Measurements from ENCODE around the gene OR52I2.

OR52I2 gene

DNA sequence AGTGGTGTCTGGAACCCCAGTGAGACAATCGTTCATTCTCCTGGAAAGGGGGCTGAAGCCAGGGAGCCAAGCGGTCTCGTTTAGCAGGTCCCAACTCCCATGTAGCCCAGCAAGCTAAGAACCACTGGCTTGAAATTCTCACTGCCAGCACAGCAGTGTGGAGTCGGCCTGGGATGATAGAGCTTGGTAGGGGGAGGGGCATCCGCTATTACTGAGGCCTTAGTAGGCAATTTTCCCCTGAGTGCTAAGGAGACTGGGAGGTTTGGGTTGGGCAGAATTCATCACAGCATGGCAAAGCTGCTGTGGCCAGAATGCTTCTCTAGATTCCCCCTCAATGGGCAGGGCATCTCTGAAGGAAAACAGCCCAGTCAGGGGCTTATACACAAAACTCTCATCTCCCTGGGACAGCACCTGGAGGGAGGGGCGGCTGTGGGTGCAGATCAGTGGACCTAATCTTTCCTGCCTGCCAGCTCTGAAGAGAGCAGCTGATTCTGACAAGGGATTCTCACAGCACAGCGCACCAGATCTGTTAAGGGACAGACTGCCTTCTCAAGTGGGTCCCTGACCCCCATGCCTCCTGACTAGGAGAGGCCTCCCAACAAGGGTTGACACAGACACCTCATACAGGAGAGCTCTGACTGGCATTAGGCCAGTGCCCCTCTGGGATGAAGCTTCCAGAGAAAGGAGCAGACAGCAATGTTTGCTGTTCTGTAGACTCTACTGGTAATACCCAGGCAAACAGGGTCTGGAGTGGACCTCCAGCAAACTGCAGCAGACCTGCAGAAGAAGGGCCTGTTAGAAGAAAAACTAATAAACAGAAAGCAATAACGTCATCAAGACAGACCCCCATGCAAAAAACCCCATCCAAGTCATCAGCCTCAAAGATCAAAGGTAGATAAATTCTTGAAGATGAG, 21.8 kb upstream of the OR52I2 start:
- Histone ChIP-seq H3K4ac (ENCODE audit: low read length) (no peak overlapping the region), H3K27me3 (ENCODE audit: control insufficient read depth in 3 of 3, insufficient read depth in 3 of 3, low read depth in 1 of 3, low read length in 3 of 3) (no peaks in the 10 kb centered on the region), H3K79me1 (ENCODE audit: low read depth, low read length) (no peaks in the 10 kb centered on the region), H2BK15ac (ENCODE audit: low read length) (no peak overlapping the region), H2BK5ac (ENCODE audit: low read length) (no peak overlapping the region), H3K23ac (ENCODE audit: low read depth, low read length, poor library complexity) (no peak overlapping the region), H4K91ac (ENCODE audit: low read depth, low read length, poor library complexity) (no peak overlapping the region), H3K36me3 (replicated peaks in 1 of 2; ENCODE audit: control insufficient read depth in 2 of 2, insufficient read depth in 2 of 2, low read length in 2 of 2) (no peaks in the 10 kb centered on the region), H3K4me2 (ENCODE audit: insufficient read depth, low read length, poor library complexity, severe bottlenecking) (no peak overlapping the region), H2BK120ac (ENCODE audit: low read depth, low read length) (no peak overlapping the region), H3K14ac (ENCODE audit: low read length) (no peak overlapping the region), H3K4me1 (ENCODE audit: control insufficient read depth in 2 of 2, insufficient read depth in 1 of 2, low read depth in 1 of 2, low read length in 2 of 2) (no peaks in the 10 kb centered on the region), H3K18ac (ENCODE audit: low read length) (no peak overlapping the region), H3K9me3 (replicated peaks in 1 of 2; ENCODE audit: control insufficient read depth in 2 of 2, insufficient read depth in 1 of 2, low read depth in 1 of 2, low read length in 2 of 2) (no peaks in the 10 kb centered on the region), H3K4me3 (ENCODE audit: low read length in 2 of 2) (no peak overlapping the region), H3K9ac (ENCODE audit: low read depth, low read length, poor library complexity) (no peak overlapping the region), H3K27ac (replicated peaks; ENCODE audit: low read length) (no peak overlapping the region), H2AFZ (ENCODE audit: low read length) (no peak overlapping the region), H4K8ac (ENCODE audit: low read depth, low read length) (no peak overlapping the region), H2BK12ac (ENCODE audit: low read length) (no peak overlapping the region), H2AK5ac (ENCODE audit: low read depth, low read length) (no peak overlapping the region)
- no peak for DNase-seq (ENCODE audit: low spot score)
- no CpG with 5 or more reads among the region's 8 CpGs for WGBS, 2 donors (ENCODE audit: extremely low coverage in 2 of 2, insufficient read length in 2 of 2, insufficient replicate concordance in 1 of 2)

GRCh38 chr11:4560467-4560866, 21.1 kb upstream of the OR52I2 start:
- DNase-seq (ENCODE audit: low spot score), result no peak
- H3K9me3 ChIP-seq (replicated peaks in 1 of 2; ENCODE audit: control insufficient read depth in 2 of 2, insufficient read depth in 1 of 2, low read depth in 1 of 2, low read length in 2 of 2), result no peaks in the 10 kb centered on the region
- H3K18ac ChIP-seq (ENCODE audit: low read length), result no peak overlapping the region
- H4K8ac ChIP-seq (ENCODE audit: low read depth, low read length), result no peak overlapping the region
- H3K9ac ChIP-seq (ENCODE audit: low read depth, low read length, poor library complexity), result no peak overlapping the region
- no peak overlapping the region for H3K14ac ChIP-seq (ENCODE audit: low read length)
- H3K23ac ChIP-seq (ENCODE audit: low read depth, low read length, poor library complexity), result no peak overlapping the region
- H3K4ac ChIP-seq (ENCODE audit: low read length), result no peak overlapping the region
- H3K36me3 ChIP-seq (replicated peaks in 1 of 2; ENCODE audit: control insufficient read depth in 2 of 2, insufficient read depth in 2 of 2, low read length in 2 of 2), result no peaks in the 10 kb centered on the region
- no CpG with 5 or more reads among the region's 1 CpG for WGBS, 2 donors (ENCODE audit: extremely low coverage in 2 of 2, insufficient read length in 2 of 2, insufficient replicate concordance in 1 of 2)
- no peak overlapping the region for H3K27ac ChIP-seq (replicated peaks; ENCODE audit: low read length)
- H3K27me3 ChIP-seq (ENCODE audit: control insufficient read depth in 3 of 3, insufficient read depth in 3 of 3, low read depth in 1 of 3, low read length in 3 of 3), result no peaks in the 10 kb centered on the region
- H3K4me3 ChIP-seq (ENCODE audit: low read length in 2 of 2), result no peak overlapping the region
- H2AFZ ChIP-seq (ENCODE audit: low read length), result no peak overlapping the region
- no peak overlapping the region for H4K91ac ChIP-seq (ENCODE audit: low read depth, low read length, poor library complexity)
- no peak overlapping the region for H2BK5ac ChIP-seq (ENCODE audit: low read length)
- no peak overlapping the region for H2AK5ac ChIP-seq (ENCODE audit: low read depth, low read length)
- no peak overlapping the region for H2BK15ac ChIP-seq (ENCODE audit: low read length)
- no peaks in the 10 kb centered on the region for H3K4me1 ChIP-seq (ENCODE audit: control insufficient read depth in 2 of 2, insufficient read depth in 1 of 2, low read depth in 1 of 2, low read length in 2 of 2)
- H2BK12ac ChIP-seq (ENCODE audit: low read length), result no peak overlapping the region
- no peak overlapping the region for H2BK120ac ChIP-seq (ENCODE audit: low read depth, low read length)
- no peak overlapping the region for H3K4me2 ChIP-seq (ENCODE audit: insufficient read depth, low read length, poor library complexity, severe bottlenecking)
- H3K79me1 ChIP-seq (ENCODE audit: low read depth, low read length), result no peaks in the 10 kb centered on the region

- Histone ChIP-seq H3K4ac (ENCODE audit: low read length) (no peak overlapping the region), H2AK5ac (ENCODE audit: low read depth, low read length) (no peak overlapping the region), H2BK12ac (ENCODE audit: low read length) (no peak overlapping the region), H3K9me3 (replicated peaks in 1 of 2; ENCODE audit: control insufficient read depth in 2 of 2, insufficient read depth in 1 of 2, low read depth in 1 of 2, low read length in 2 of 2) (peaks cover 0 to 3% of the 10 kb centered on the region in 2 donors), H2AFZ (ENCODE audit: low read length) (no peak overlapping the region), H3K4me1 (ENCODE audit: control insufficient read depth in 2 of 2, insufficient read depth in 1 of 2, low read depth in 1 of 2, low read length in 2 of 2) (no peaks in the 10 kb centered on the region), H3K4me2 (ENCODE audit: insufficient read depth, low read length, poor library complexity, severe bottlenecking) (no peak overlapping the region), H4K91ac (ENCODE audit: low read depth, low read length, poor library complexity) (no peak overlapping the region), H2BK120ac (ENCODE audit: low read depth, low read length) (no peak overlapping the region), H3K18ac (ENCODE audit: low read length) (no peak overlapping the region), H3K14ac (ENCODE audit: low read length) (no peak overlapping the region), H2BK5ac (ENCODE audit: low read length) (no peak overlapping the region), H3K36me3 (replicated peaks in 1 of 2; ENCODE audit: control insufficient read depth in 2 of 2, insufficient read depth in 2 of 2, low read length in 2 of 2) (no peaks in the 10 kb centered on the region), H4K8ac (ENCODE audit: low read depth, low read length) (no peak overlapping the region), H3K23ac (ENCODE audit: low read depth, low read length, poor library complexity) (no peak overlapping the region), H3K79me1 (ENCODE audit: low read depth, low read length) (no peaks in the 10 kb centered on the region), H3K9ac (ENCODE audit: low read depth, low read length, poor library complexity) (no peak overlapping the region), H2BK15ac (ENCODE audit: low read length) (no peak overlapping the region), H3K27me3 (ENCODE audit: control insufficient read depth in 3 of 3, insufficient read depth in 3 of 3, low read depth in 1 of 3, low read length in 3 of 3) (peaks cover 0 to 5% (median 0%) of the 10 kb centered on the region in 3 experiments), H3K27ac (replicated peaks; ENCODE audit: low read length) (no peak overlapping the region), H3K4me3 (ENCODE audit: low read length in 2 of 2) (no peak overlapping the region)
- no CpG with 5 or more reads among the region's 3 CpGs for WGBS, 2 donors (ENCODE audit: extremely low coverage in 2 of 2, insufficient read length in 2 of 2, insufficient replicate concordance in 1 of 2)
- DNase-seq (ENCODE audit: low spot score), result no peak
These were observed 16.2 kb upstream of the OR52I2 start for GRCh38 chr11:4565371-4565770.

DNA sequence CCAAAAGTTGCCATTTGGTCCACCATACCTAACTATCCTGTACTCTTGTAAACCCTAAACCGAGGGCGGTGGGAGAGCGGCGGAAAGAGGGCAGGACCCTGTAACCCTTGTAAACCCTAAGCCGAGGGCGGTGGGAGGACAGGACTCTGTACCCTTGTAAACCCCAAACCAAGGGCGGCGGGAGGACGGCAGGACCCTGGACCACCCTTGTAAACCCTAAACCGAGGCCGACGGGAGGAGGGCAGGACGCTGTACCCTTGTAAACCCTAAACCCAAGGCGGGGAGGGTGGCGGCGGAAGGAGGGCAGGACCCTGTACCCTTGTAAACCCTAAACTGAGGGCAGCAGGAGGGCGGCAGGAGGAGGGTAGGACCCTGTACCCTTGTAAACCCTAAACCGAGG, 12.5 kb upstream of the OR52I2 start:
- Histone ChIP-seq H2BK120ac (ENCODE audit: low read depth, low read length) (no peak overlapping the region), H3K36me3 (replicated peaks in 1 of 2; ENCODE audit: control insufficient read depth in 2 of 2, insufficient read depth in 2 of 2, low read length in 2 of 2) (no peaks in the 10 kb centered on the region), H2AK5ac (ENCODE audit: low read depth, low read length) (no peak overlapping the region), H3K27ac (replicated peaks; ENCODE audit: low read length) (no peak overlapping the region), H3K9me3 (replicated peaks in 1 of 2; ENCODE audit: control insufficient read depth in 2 of 2, insufficient read depth in 1 of 2, low read depth in 1 of 2, low read length in 2 of 2) (peaks cover 0 to 3% of the 10 kb centered on the region in 2 donors), H2BK15ac (ENCODE audit: low read length) (no peak overlapping the region), H3K4me2 (ENCODE audit: insufficient read depth, low read length, poor library complexity, severe bottlenecking) (no peak overlapping the region), H2BK12ac (ENCODE audit: low read length) (no peak overlapping the region), H3K14ac (ENCODE audit: low read length) (no peak overlapping the region), H3K79me1 (ENCODE audit: low read depth, low read length) (no peaks in the 10 kb centered on the region), H4K8ac (ENCODE audit: low read depth, low read length) (no peak overlapping the region), H3K18ac (ENCODE audit: low read length) (no peak overlapping the region), H3K27me3 (ENCODE audit: control insufficient read depth in 3 of 3, insufficient read depth in 3 of 3, low read depth in 1 of 3, low read length in 3 of 3) (peaks cover 0 to 10% (median 0%) of the 10 kb centered on the region in 3 experiments), H3K9ac (ENCODE audit: low read depth, low read length, poor library complexity) (no peak overlapping the region), H3K4me3 (ENCODE audit: low read length in 2 of 2) (peak overlapping the region in 1 of 2 donors; percentile 38), H3K4ac (ENCODE audit: low read length) (no peak overlapping the region), H3K23ac (ENCODE audit: low read depth, low read length, poor library complexity) (no peak overlapping the region), H3K4me1 (ENCODE audit: control insufficient read depth in 2 of 2, insufficient read depth in 1 of 2, low read depth in 1 of 2, low read length in 2 of 2) (no peaks in the 10 kb centered on the region), H4K91ac (ENCODE audit: low read depth, low read length, poor library complexity) (no peak overlapping the region), H2AFZ (ENCODE audit: low read length) (no peak overlapping the region), H2BK5ac (ENCODE audit: low read length) (no peak overlapping the region)
- no peak for DNase-seq (ENCODE audit: low spot score)
- no CpG with 5 or more reads among the region's 18 CpGs for WGBS, 2 donors (ENCODE audit: extremely low coverage in 2 of 2, insufficient read length in 2 of 2, insufficient replicate concordance in 1 of 2)
